ENCODE measurements around the gene ANXA11.

ANXA11 gene

GRCh38 chr10:80194373-80195045, 10.8 kb downstream of the ANXA11 start:
- H3K4me3 ChIP-seq (ENCODE audit: low read length), result no peak overlapping the region
- DNase-seq (ENCODE audit: low read depth), result no peak
- TF ChIP-seq CTCF (conservative IDR thresholded peaks at IDR 0.05; ENCODE audit: low read depth, low read length), result no peak

- no peak overlapping the region for H3K4me3 ChIP-seq (ENCODE audit: low read length)
- no peak for DNase-seq (ENCODE audit: low read depth)
- TF ChIP-seq CTCF (conservative IDR thresholded peaks at IDR 0.05; ENCODE audit: low read depth, low read length), result no peak
Observed at GRCh38 chr10:80192553-80192952, 12.8 kb downstream of the ANXA11 start.

GRCh38 chr10:80191589-80192270, 13.6 kb downstream of the ANXA11 start:
- H3K4me3 ChIP-seq (ENCODE audit: low read length), result no peak overlapping the region
- no peak for TF ChIP-seq CTCF (conservative IDR thresholded peaks at IDR 0.05; ENCODE audit: low read depth, low read length)
- no peak for DNase-seq (ENCODE audit: low read depth)

- DNase-seq (ENCODE audit: low read depth), result no peak
- TF ChIP-seq CTCF (conservative IDR thresholded peaks at IDR 0.05; ENCODE audit: low read depth, low read length), result no peak
- H3K4me3 ChIP-seq (ENCODE audit: low read length), result no peak overlapping the region
Observed at GRCh38 chr10:80188713-80189112, 16.6 kb downstream of the ANXA11 start.

- H3K4me3 ChIP-seq (ENCODE audit: low read length), result no peak overlapping the region
- DNase-seq (ENCODE audit: low read depth), result no peak
- no peak for TF ChIP-seq CTCF (conservative IDR thresholded peaks at IDR 0.05; ENCODE audit: low read depth, low read length)
Observed at GRCh38 chr10:80187465-80188409, 17.6 kb downstream of the ANXA11 start.

GRCh38 chr10:80187060-80187459, 18.3 kb downstream of the ANXA11 start:
- DNase-seq (ENCODE audit: low read depth), result no peak
- H3K4me3 ChIP-seq (ENCODE audit: low read length), result no peak overlapping the region
- TF ChIP-seq CTCF (conservative IDR thresholded peaks at IDR 0.05; ENCODE audit: low read depth, low read length), result no peak
